DMS79 treated with DMSO at 0.1 percent for 48 hours (cell line): Measurements from ENCODE around the gene ASIC4.

Experiments used
- DNase-seq: peaks from one replicate; lab custom pipeline; 2025; lab: John Stamatoyannopoulos, UW

ASIC4 gene

GRCh38 chr2:219515874-219516629 is 1.8 kb downstream of the ASIC4 start:
- no peak for DNase-seq

GRCh38 chr2:219516888-219517287 is 2.6 kb downstream of the ASIC4 start:
- no peak for DNase-seq

- no peak for DNase-seq
Measured at GRCh38 chr2:219517954-219518778, 3.9 kb downstream of the ASIC4 start.

- no peak for DNase-seq
Measured at GRCh38 chr2:219519526-219519916, 5.2 kb downstream of the ASIC4 start.

GRCh38 chr2:219520079-219520478 is 5.8 kb downstream of the ASIC4 start:
- DNase-seq, result no peak

GRCh38 chr2:219521066-219521880 is 7.0 kb downstream of the ASIC4 start:
- no peak for DNase-seq

GRCh38 chr2:219522111-219523030 is 8.1 kb downstream of the ASIC4 start:
- no peak for DNase-seq

- DNase-seq, result no peak
Measured at GRCh38 chr2:219523031-219523671, 8.9 kb downstream of the ASIC4 start.

GRCh38 chr2:219524817-219525216 is 10.5 kb downstream of the ASIC4 start:
- no peak for DNase-seq

GRCh38 chr2:219525533-219526232 is 11.4 kb downstream of the ASIC4 start:
- DNase-seq, result no peak

GRCh38 chr2:219526320-219527075 is 12.2 kb downstream of the ASIC4 start:
- DNase-seq, result no peak

GRCh38 chr2:219527076-219527394 is 12.8 kb downstream of the ASIC4 start:
- peak; percentile 27 for DNase-seq

GRCh38 chr2:219527472-219527871 is 13.2 kb downstream of the ASIC4 start:
- DNase-seq, result no peak

- DNase-seq, result peak; percentile 66
Measured at GRCh38 chr2:219530048-219530963, 16.0 kb downstream of the ASIC4 start.

GRCh38 chr2:219531639-219532377 is 17.5 kb downstream of the ASIC4 start:
- DNase-seq, result peak; percentile 46

- no peak for DNase-seq
Measured at GRCh38 chr2:219532378-219532649, 18.0 kb downstream of the ASIC4 start.

GRCh38 chr2:219533930-219534661 is 19.8 kb downstream of the ASIC4 start:
- no peak for DNase-seq
